ENCODE data around the gene RREB1. TPM values are rescaled to one million over a fixed set of nuclear protein-coding genes. Genes with fewer than 3 reads are reported as not detected.

RREB1 gene
- total RNA-seq, 1 experiment from 2014 or later: 51.1 TPM

DNA sequence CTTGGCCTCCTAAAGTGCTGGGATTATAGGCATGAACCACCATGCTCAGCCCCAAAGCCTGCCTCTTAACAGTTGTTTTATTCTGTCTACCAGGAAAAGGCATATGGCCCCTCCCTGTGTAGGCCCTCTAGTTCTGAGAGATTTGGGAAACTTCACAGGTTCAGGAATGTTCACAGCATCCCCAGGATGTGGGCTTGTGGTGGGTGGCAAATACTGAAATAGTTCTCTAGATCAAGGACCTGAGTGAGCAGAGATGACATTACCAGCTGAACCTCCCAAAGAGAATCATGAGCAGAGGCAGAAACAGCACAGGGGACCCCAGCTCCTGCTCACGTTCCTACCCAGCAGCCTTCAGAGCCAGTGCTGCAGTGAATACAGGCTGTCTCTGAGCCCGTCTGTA lies 105.7 kb downstream of the RREB1 start:
- Mint-ChIP-seq H3K27me3 (ENCODE audit: insufficient read depth, unreplicated experiment) (no peaks in the 10 kb centered on the region), H3K36me3 (ENCODE audit: insufficient read depth, unreplicated experiment) (peaks cover 27% of the 10 kb centered on the region), H3K9me3 (ENCODE audit: unreplicated experiment) (no peaks in the 10 kb centered on the region), H3K4me1 (ENCODE audit: low read depth, unreplicated experiment) (no peaks in the 10 kb centered on the region), H3K27ac (ENCODE audit: unreplicated experiment) (no peak overlapping the region), H3K4me3 (ENCODE audit: unreplicated experiment) (no peak overlapping the region)
- intact Hi-C loops (cut with micrococcal nuclease; ENCODE audit: unreplicated experiment): no loop called here
- H3K9me3 ChIP-seq: no peaks in the 10 kb centered on the region
- 0 out of 2 replicates have a peak, but pooled peaks cover 3% of the 10 kb centered on the region for H3K4me1 ChIP-seq
- ChIA-PET POLR2A (no interaction called here), CTCF (no interaction called here)
- no peak for DNase-seq
- H3K4me3 ChIP-seq (ENCODE audit: low read depth, low read length): no peak overlapping the region
- no peak for TF ChIP-seq CTCF (IDR thresholded peaks at IDR 0.05; ENCODE audit: insufficient read depth in 1 of 2, low read depth in 1 of 2, low read length in 1 of 2, severe bottlenecking in 1 of 2, unreplicated experiment in 1 of 2)
- H3K27me3 ChIP-seq (replicated peaks; ENCODE audit: control insufficient read depth, insufficient read depth, low read length): no peaks in the 10 kb centered on the region
- BruUV-seq (replicated peaks): no TSS peak
- peaks cover 6% of the 10 kb centered on the region for H3K36me3 ChIP-seq (ENCODE audit: control insufficient read depth, insufficient read depth, low read length)

DNA sequence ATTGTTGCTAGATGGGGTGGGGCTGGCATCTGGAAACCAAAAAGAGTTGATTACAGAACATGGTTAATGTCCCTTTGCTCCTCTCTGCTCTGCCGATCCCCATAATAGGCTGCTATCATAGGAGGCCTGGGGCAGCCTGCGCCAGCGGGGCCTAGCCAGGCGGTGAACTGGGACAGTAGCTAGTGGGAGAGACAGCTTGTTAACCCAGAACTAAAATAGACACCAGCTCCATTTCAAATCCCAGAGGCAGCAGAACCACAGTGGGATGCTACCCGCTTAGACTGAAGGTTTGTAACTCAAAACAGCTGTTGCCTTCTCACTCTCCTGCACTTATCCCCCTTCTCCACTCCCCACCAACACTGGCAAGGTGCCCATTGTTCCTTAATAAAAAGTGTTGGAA lies 106.7 kb downstream of the RREB1 start:
- no peak overlapping the region for H3K27ac Mint-ChIP-seq (ENCODE audit: unreplicated experiment)

GRCh38 chr6:7215131-7215530 lies 107.4 kb downstream of the RREB1 start:
- Mint-ChIP-seq H3K27ac (ENCODE audit: unreplicated experiment) (no peak overlapping the region), H3K4me3 (ENCODE audit: unreplicated experiment) (no peak overlapping the region), H3K9me3 (ENCODE audit: unreplicated experiment) (no peaks in the 10 kb centered on the region), H3K4me1 (ENCODE audit: low read depth, unreplicated experiment) (no peaks in the 10 kb centered on the region), H3K36me3 (ENCODE audit: insufficient read depth, unreplicated experiment) (peaks cover 34% of the 10 kb centered on the region), H3K27me3 (ENCODE audit: insufficient read depth, unreplicated experiment) (no peaks in the 10 kb centered on the region)
- ChIA-PET POLR2A (no interaction called here), CTCF (no interaction called here)
- no TSS peak for BruUV-seq (replicated peaks)
- 0 out of 2 replicates have a peak, but pooled peaks cover 3% of the 10 kb centered on the region for H3K4me1 ChIP-seq
- H3K9me3 ChIP-seq: no peaks in the 10 kb centered on the region
- no peak for TF ChIP-seq CTCF (IDR thresholded peaks at IDR 0.05; ENCODE audit: insufficient read depth in 1 of 2, low read depth in 1 of 2, low read length in 1 of 2, severe bottlenecking in 1 of 2, unreplicated experiment in 1 of 2)
- peaks cover 6% of the 10 kb centered on the region for H3K36me3 ChIP-seq (ENCODE audit: control insufficient read depth, insufficient read depth, low read length)
- H3K27me3 ChIP-seq (replicated peaks; ENCODE audit: control insufficient read depth, insufficient read depth, low read length): no peaks in the 10 kb centered on the region
- intact Hi-C loops (cut with micrococcal nuclease; ENCODE audit: unreplicated experiment): no loop called here
- no peak overlapping the region for H3K4me3 ChIP-seq (ENCODE audit: low read depth, low read length)
- DNase-seq: no peak

More for the DNA sequence above, 106.7 kb downstream of the RREB1 start:
- H3K36me3 Mint-ChIP-seq (ENCODE audit: insufficient read depth, unreplicated experiment): peaks cover 31% of the 10 kb centered on the region
- no peaks in the 10 kb centered on the region for H3K9me3 ChIP-seq
- POLR2A ChIA-PET: no interaction called here
- intact Hi-C loops (cut with micrococcal nuclease; ENCODE audit: unreplicated experiment): no loop called here
- no peak for TF ChIP-seq CTCF (IDR thresholded peaks at IDR 0.05; ENCODE audit: insufficient read depth in 1 of 2, low read depth in 1 of 2, low read length in 1 of 2, severe bottlenecking in 1 of 2, unreplicated experiment in 1 of 2)
- H3K4me3 Mint-ChIP-seq (ENCODE audit: unreplicated experiment): no peak overlapping the region
- H3K9me3 Mint-ChIP-seq (ENCODE audit: unreplicated experiment): no peaks in the 10 kb centered on the region
- CTCF ChIA-PET: no interaction called here
- H3K27me3 Mint-ChIP-seq (ENCODE audit: insufficient read depth, unreplicated experiment): no peaks in the 10 kb centered on the region
- H3K27me3 ChIP-seq (replicated peaks; ENCODE audit: control insufficient read depth, insufficient read depth, low read length): no peaks in the 10 kb centered on the region
- H3K4me3 ChIP-seq (ENCODE audit: low read depth, low read length): no peak overlapping the region
- no TSS peak for BruUV-seq (replicated peaks)
- no peaks in the 10 kb centered on the region for H3K4me1 Mint-ChIP-seq (ENCODE audit: low read depth, unreplicated experiment)
- no peak for DNase-seq
- 0 out of 2 replicates have a peak, but pooled peaks cover 3% of the 10 kb centered on the region for H3K4me1 ChIP-seq
- H3K36me3 ChIP-seq (ENCODE audit: control insufficient read depth, insufficient read depth, low read length): peaks cover 6% of the 10 kb centered on the region

All from Caco-2 (cell line).